GM12865 (cell line): Measurements from ENCODE around the gene C3orf38.
"Not testable (repeated sequence)": the region's sequence is repeated elsewhere in the genome, so short reads cannot be mapped to it uniquely, and the experiment has no call there.

ENCODE experiments used
- DNase-seq: peaks from one replicate; pipeline ENCODE4 v3.0.0; 2010; ENCODE audit warnings: low read depth
- H3K4me3 ChIP-seq: 2 replicates; pipeline ENCODE4 v1.5.1; 2011; ENCODE audit warnings: mild to moderate bottlenecking, low read depth, low read length, control low read depth
- CTCF ChIP-seq: IDR thresholded peaks from 2 replicates; pipeline ENCODE4 v1.5.1; 2011; ENCODE audit warnings: low read length, control low read depth, low read depth, inconsistent platforms; ENCODE audit not compliant: insufficient read depth; ENCODE audit errors: missing control alignments

The C3orf38 gene

GRCh38 chr3:88117683-88118082 lies 32.1 kb upstream of the C3orf38 start:
- no peak for DNase-seq
- H3K4me3 ChIP-seq, result no peak overlapping the region
- no peak for TF ChIP-seq CTCF

GRCh38 chr3:88118603-88119002 lies 31.2 kb upstream of the C3orf38 start:
- not testable (repeated sequence) for H3K4me3 ChIP-seq, DNase-seq

- no peak for TF ChIP-seq CTCF
- no peak overlapping the region for H3K4me3 ChIP-seq
- no peak for DNase-seq
Measured at GRCh38 chr3:88123526-88123925, 26.2 kb upstream of the C3orf38 start.

GRCh38 chr3:88131695-88132094 lies 18.1 kb upstream of the C3orf38 start:
- no peak overlapping the region for H3K4me3 ChIP-seq
- TF ChIP-seq CTCF, result no peak
- no peak for DNase-seq

- H3K4me3 ChIP-seq, result no peak overlapping the region
- DNase-seq, result no peak
- TF ChIP-seq CTCF, result no peak
Measured at GRCh38 chr3:88132894-88133293, 16.9 kb upstream of the C3orf38 start.

GRCh38 chr3:88133711-88134263 lies 16.0 kb upstream of the C3orf38 start:
- TF ChIP-seq CTCF, result no peak
- no peak for DNase-seq
- H3K4me3 ChIP-seq, result no peak overlapping the region

GRCh38 chr3:88137836-88138235 lies 11.9 kb upstream of the C3orf38 start:
- no peak for DNase-seq
- no peak overlapping the region for H3K4me3 ChIP-seq
- no peak for TF ChIP-seq CTCF
